Left kidney (tissue), 2 donors: ENCODE results near the gene FGGY. TPM values are rescaled to one million over a fixed set of nuclear protein-coding genes. Genes with fewer than 3 reads are reported as not detected.
"Not testable (repeated sequence)": the region's sequence is repeated elsewhere in the genome, so short reads cannot be mapped to it uniquely, and the experiment has no call there.

Source experiments
- DNase-seq: peaks from one replicate; pipeline ENCODE4 v3.0.0-alpha.2; 2013
- polyA plus RNA-seq: library from polyadenylated mRNA; unstranded; fragments of 120-200 nt; gene quantifications from one replicate; pipeline ENCODE4 v1.2.1, GENCODE V29; 2013; ENCODE audit not compliant: insufficient read length

Gene FGGY
- polyA plus RNA-seq, 1 donor, result 26.6 TPM

- DNase-seq, result no peak
Measured at GRCh38 chr1:59511476-59512465, 214.9 kb downstream of the FGGY start.

DNA sequence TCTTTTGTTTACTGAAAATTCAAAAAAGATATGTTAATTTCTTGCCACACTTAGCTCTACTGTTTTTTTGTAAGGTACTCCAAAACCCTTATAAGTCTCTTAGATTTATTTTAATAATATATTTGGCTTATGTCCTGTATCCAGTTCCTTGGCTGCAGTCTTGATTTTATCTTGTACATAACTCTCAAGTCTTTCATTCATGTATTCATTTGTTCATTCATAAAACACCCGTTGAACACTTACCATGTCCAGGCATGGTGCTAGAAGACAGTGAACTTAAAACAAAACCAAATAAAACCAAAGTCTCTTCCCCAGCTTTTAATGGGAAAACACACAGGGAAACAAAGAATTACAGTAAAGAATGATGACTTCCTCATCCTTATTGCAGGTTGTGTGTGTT, 215.8 kb downstream of the FGGY start:
- DNase-seq, result no peak

DNA sequence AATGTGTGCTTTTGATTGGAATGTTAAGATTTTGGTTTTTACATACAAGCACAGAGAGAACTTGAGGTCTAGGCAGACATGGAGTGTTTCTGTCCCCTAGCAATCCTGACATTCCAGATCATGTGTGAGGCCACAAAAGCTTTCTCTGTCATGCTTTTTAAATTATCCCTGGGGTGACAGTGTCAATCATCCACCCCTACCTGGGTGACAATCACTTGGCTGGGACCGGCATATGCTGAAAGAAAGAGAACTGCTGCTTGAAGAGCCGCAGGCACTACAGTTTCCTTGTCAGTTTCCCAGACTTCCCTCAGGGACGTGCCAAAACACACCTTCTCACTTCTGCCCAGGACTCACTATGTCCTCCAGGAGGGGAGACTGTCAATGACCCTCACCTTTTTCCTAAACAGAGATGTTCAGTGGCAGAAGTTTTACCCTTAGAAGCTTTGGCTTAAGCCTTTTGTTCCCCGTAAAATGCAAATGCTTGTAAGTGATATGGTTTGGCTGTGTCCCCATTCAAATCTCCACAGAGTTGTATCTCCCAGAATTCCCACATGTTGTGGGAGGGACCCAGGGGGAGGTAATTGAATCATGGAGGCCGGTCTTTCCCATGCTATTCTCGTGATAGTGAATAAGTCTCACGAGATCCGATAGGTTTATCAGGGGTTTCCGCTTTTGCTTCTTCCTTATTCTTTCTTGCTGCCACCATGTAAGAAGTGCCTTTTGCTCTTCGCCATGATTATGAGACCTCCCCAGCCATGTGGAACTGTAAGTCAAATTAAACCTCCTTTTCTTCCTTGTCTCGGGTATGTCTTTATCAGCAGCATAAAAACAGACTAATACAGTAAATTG, 217.4 kb downstream of the FGGY start:
- DNase-seq, result no peak

- no peak for DNase-seq
Measured at GRCh38 chr1:59516881-59517280, 220.0 kb downstream of the FGGY start.

- DNase-seq, result no peak
Measured at GRCh38 chr1:59520194-59520593, 223.3 kb downstream of the FGGY start.

GRCh38 chr1:59520827-59521418, 224.0 kb downstream of the FGGY start:
- DNase-seq, result peak; percentile 79

DNA sequence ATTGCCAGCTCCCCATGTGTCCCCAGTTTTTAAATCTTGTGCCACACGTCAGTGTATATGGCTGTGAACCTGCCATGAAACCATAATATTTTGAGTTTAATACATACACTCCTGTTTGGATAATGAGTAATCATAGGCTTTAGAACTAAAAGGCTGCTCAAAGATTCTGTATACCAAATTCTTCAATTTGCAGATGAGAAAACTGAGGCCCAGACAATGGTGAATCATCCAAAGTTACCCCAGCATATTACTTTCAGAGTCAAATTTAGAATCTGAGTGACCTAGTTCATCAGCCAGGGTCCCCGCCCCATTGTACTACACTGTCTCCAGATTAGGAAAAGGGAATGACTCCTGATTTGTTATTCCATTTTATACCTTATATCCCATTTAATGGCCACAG, 224.6 kb downstream of the FGGY start:
- no peak for DNase-seq

DNA sequence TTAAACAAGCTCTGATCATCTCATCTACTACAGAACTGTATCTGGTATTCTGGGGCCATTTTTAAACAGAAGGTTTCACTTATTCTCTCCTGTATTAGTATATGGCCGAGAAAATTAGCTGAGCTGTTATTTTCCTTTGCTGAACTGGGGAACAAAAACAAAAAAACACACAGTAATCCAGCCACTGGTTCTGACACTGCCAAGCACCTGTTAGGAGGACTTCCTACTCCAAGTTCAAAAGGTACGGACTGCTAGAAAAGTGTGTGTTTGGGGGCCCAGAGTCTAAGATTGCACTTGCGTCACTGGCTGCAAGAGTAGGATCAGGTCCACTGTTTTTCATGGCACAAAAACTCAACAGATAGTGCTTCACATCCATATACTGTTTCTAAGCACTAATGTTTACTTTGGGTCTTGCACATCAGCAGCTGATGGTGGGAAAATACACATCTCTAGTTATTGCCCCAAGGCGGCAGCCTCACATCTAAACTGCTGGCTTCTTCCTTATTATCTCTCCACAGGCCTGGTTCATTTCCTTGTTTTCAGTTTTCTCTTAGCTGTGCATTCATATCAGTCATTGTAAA, 226.1 kb downstream of the FGGY start:
- no peak for DNase-seq

DNA sequence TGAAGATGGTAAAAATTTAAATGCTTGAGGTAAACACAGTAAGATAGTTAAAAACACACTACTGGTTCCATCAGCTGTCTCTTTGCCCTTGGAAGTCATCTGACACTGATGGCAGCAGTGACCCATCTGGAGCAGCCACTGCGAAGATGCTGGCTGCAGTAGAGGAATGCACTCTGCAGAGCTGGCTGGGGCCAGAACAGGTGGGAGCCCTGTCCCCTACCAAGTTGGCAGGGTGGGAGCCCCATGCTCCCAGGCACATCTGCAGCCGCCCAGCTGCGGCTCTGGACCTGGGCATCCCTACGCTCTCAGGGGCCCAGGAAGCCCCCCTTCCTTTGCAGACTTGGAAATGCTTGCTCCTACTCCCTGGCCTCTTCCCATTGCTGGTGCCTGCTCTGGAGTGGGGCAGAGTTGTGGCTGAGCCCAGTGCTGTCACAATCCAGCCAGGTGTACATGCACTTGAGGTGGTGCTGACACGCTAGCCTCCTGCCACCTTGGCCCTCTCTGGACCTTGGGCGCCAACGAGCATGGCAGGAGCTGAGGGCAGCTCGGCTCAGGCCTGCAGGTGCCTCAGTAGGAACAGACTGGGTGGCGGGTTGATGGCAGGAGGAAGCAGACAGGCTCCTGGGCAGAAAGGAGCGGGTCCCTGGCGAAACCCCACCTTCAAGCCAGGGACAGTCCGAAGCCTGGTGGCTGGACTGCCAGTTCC, 227.0 kb downstream of the FGGY start:
- no peak for DNase-seq

GRCh38 chr1:59526240-59526639, 229.3 kb downstream of the FGGY start:
- no peak for DNase-seq

DNA sequence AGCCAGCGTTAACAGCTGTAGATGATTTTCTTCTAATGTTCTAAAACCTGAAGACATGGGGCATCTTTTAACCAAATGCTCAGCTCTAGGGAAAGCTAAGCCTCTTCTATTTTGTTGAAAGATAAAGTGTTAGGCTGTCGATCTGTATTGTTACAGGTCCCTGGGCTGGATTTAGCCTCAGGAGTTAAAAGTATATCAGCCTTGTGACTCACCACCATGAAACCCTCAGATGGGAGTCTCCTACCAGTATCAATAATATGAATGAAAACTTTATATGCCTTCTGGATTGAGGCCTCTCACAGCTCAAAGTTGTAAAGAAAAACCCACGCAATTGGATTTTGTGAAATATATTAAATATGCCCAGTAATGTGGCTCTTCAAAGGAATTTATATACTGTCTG, 231.6 kb downstream of the FGGY start:
- no peak for DNase-seq

GRCh38 chr1:59528900-59529299, 232.0 kb downstream of the FGGY start:
- DNase-seq, result no peak

GRCh38 chr1:59530119-59530518, 233.2 kb downstream of the FGGY start:
- no peak for DNase-seq

GRCh38 chr1:59532102-59532501, 235.2 kb downstream of the FGGY start:
- DNase-seq, result no peak

DNA sequence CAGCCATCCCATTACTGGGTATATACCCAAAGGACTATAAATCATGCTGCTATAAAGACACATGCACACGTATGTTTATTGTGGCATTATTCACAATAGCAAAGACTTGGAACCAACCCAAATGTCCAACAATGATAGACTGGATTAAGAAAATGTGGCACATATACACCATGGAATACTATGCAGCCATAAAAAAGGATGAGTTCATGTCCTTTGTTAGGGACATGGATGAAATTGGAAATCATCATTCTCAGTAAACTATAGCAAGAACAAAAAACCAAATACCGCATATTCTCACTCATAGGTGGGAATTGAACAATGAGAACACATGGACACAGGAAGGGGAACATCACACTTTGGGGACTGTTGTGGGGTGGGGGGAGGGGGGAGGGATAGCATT, 241.6 kb downstream of the FGGY start:
- not testable (repeated sequence) for DNase-seq

GRCh38 chr1:59539961-59540681, 243.2 kb downstream of the FGGY start:
- no peak for DNase-seq

- no peak for DNase-seq
Measured at GRCh38 chr1:59541161-59541560, 244.3 kb downstream of the FGGY start.

DNA sequence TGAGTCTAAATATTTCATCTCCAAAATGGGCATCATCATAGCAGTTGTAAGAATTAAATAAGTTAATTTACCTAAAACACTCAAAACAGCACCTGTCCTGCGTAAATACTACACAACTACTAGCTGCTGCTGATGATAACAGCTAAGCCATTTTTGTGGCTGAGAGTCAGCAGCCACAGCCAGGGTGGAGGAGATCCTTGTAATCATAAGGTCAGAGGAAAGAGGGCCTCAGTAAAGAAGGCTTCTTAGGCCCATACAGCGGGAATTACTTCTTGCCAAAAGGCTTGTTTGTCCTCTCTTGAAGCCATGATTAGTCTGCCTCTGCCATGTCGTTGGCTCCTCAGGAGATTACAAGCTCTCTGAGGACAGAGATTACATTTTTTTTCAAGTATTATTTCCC, 245.0 kb downstream of the FGGY start:
- DNase-seq, result no peak

- peak; percentile 65 for DNase-seq
Measured at GRCh38 chr1:59543211-59543668, 246.3 kb downstream of the FGGY start.

- no peak for DNase-seq
Measured at GRCh38 chr1:59544615-59545293, 247.9 kb downstream of the FGGY start.
